Prostate gland (tissue), 2 donors: ENCODE data around the gene ZNF729. TPM values are rescaled to one million over a fixed set of nuclear protein-coding genes. Genes with fewer than 3 reads are reported as not detected.

ENCODE experiments used
- DNase-seq: peaks from one replicate; pipeline ENCODE4 v3.0.0-alpha.2; 2019; ENCODE audit warnings: low spot score
- H3K27ac ChIP-seq, 2 donors: fragments of 200-600 bp; sonication (generic); 2 replicates each; pipeline ENCODE4 v1.5.1; 2017 to 2019
- H3K27me3 ChIP-seq: fragments of 200-600 bp; sonication (generic); replicated peaks from 2 replicates; pipeline ENCODE4 v1.5.1; 2019; ENCODE audit not compliant: insufficient read depth
- H3K36me3 ChIP-seq, 2 donors: fragments of 200-600 bp; sonication (generic); 1 replicate in 1 of 2; 2 replicates in 1 of 2; pipeline versions ENCODE4 v1.5.1 to v1.8.1; 2017 to 2019
- H3K4me1 ChIP-seq: fragments of 200-600 bp; sonication (generic); replicated peaks from 2 replicates; pipeline ENCODE4 v1.5.1; 2019
- H3K4me3 ChIP-seq, 2 donors: fragments of 200-600 bp; sonication (generic); 2 replicates each; pipeline ENCODE4 v1.5.1; 2017 to 2019
- H3K9me3 ChIP-seq: fragments of 200-600 bp; sonication (generic); 2 replicates; pipeline ENCODE4 v1.5.1; 2017
- POLR2A ChIP-seq: fragments of 450-650 bp; IDR thresholded peaks from one replicate; pipeline ENCODE4 v1.6.1; 2016; ENCODE audit warnings: antibody characterized with exemption, mild to moderate bottlenecking
- POLR2AphosphoS5 ChIP-seq: sonication (generic); formaldehyde crosslinking; IDR thresholded peaks from one replicate; pipeline ENCODE4 v1.6.1; 2017; ENCODE audit warnings: antibody characterized with exemption
- WGBS: methylation state at CpG from one replicate; pipeline ENCODE4 v1.1.5; 2018; 5-methylcytosine and 5-hydroxymethylcytosine counted together
- intact Hi-C: fragments of 100-400 bp; cut with DNase I; formaldehyde crosslinking; loops from one replicate; pipeline ENCODE4 v1.14.2; 2022
- small RNA-seq, 2 donors: library from RNA; depleted of rRNA; stranded (forward); fragments of <200 nt; gene quantifications; one replicate each; pipeline ENCODE3, GENCODE V24; 2016
- total RNA-seq, 2 donors: library from RNA; depleted of rRNA; stranded (reverse); fragments of >200 nt; gene quantifications; one replicate each; pipeline ENCODE4 v1.1.0, GENCODE V29; 2016
- TF ChIP-seq, protein P1 (sequence below), 4 experiments: fragments of 200-600 bp in 2 of 4; fragments of 450-650 bp in 2 of 4; sonication (generic) in 2 of 4; IDR thresholded peaks; 1 replicate in 3 of 4; 2 replicates in 1 of 4; pipeline ENCODE4 v1.5.1; 2016 to 2019; ENCODE audit warnings: antibody characterized with exemption in 4 of 4, mild to moderate bottlenecking in 2 of 4, moderate library complexity in 2 of 4

The ZNF729 gene
- total RNA-seq, 2 donors from 2014 or later: 1.6 TPM; not detected in 1

DNA sequence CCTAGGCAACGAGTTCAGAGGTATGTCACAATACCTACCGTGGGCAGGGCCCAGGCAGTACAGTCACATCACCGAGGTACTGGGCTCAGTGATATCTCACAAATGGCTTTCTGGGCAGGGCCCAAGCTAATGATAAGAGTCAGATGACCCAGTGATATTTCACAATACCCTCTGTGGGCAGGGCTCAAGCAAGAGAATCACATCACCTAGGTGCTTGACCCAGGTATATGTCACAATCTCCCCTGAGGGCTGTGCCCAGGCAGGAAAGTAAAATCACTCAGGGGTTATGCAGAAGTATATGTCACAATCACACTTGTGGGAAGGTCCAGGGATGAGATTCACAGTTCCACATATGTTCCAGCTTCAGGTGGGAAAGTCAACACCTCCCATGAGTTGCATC lies 45.3 kb downstream of the ZNF729 start:
- Histone ChIP-seq H3K4me1 (no peaks in the 10 kb centered on the region), H3K27ac (no peak overlapping the region), H3K27me3 (no peaks in the 10 kb centered on the region), H3K36me3 (no peaks in the 10 kb centered on the region), H3K9me3 (no peaks in the 10 kb centered on the region), H3K4me3 (no peak overlapping the region)
- DNase-seq: no peak
- TF ChIP-seq, protein P1, sequence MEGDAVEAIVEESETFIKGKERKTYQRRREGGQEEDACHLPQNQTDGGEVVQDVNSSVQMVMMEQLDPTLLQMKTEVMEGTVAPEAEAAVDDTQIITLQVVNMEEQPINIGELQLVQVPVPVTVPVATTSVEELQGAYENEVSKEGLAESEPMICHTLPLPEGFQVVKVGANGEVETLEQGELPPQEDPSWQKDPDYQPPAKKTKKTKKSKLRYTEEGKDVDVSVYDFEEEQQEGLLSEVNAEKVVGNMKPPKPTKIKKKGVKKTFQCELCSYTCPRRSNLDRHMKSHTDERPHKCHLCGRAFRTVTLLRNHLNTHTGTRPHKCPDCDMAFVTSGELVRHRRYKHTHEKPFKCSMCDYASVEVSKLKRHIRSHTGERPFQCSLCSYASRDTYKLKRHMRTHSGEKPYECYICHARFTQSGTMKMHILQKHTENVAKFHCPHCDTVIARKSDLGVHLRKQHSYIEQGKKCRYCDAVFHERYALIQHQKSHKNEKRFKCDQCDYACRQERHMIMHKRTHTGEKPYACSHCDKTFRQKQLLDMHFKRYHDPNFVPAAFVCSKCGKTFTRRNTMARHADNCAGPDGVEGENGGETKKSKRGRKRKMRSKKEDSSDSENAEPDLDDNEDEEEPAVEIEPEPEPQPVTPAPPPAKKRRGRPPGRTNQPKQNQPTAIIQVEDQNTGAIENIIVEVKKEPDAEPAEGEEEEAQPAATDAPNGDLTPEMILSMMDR (IDR thresholded peaks at IDR 0.05): no peak
- TF ChIP-seq POLR2A (no peak), POLR2AphosphoS5 (no peak)
- WGBS: 75% methylated on average over 3 of the region's 3 CpGs
- intact Hi-C loops: no loop called here

DNA sequence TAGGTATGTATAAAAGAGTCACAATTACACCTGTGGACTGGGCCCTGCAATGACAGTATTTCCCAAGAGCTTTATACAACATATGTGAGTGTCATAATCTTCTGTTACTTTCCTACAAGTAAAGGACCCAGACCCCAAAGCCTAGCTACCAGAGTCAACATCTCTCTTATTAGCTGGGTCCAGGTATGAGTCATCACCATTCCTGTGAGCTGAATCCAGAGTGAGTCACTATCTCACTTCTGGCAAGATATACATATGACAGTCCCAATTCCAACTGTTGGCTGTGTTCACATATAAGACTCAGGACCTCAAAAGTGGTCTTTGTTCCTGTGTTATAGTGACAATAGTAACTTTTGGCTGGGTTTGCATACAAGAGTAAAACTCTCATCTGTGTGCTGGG lies 46.7 kb downstream of the ZNF729 start:
- Histone ChIP-seq H3K4me3 (no peak overlapping the region), H3K36me3 (no peaks in the 10 kb centered on the region), H3K4me1 (no peaks in the 10 kb centered on the region), H3K27ac (no peak overlapping the region), H3K27me3 (no peaks in the 10 kb centered on the region), H3K9me3 (no peaks in the 10 kb centered on the region)
- DNase-seq: no peak
- intact Hi-C loops: no loop called here
- TF ChIP-seq POLR2AphosphoS5 (no peak), POLR2A (no peak)
- TF ChIP-seq, protein P1 (IDR thresholded peaks at IDR 0.05): no peak

DNA sequence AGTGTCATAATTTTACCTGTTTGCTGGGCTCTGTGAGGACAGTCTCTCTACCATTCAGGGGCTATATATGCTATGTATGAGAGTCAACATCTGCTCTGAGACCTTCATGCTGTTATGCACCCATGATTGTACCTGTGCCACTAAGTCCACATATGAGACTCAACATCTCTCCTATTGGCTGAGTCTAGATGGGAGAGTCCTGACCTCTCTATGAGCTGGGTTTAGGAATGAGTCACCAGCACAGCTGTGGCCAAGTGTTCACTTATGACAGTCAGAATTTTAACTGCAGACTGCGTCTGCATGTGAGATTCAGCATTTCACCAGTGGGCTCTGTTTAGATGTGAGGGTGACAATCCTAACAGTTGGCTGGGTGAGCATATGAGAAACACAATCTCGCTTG lies 49.5 kb downstream of the ZNF729 start:
- no peaks in the 10 kb centered on the region for H3K36me3 ChIP-seq
- no peaks in the 10 kb centered on the region for H3K9me3 ChIP-seq
- H3K27ac ChIP-seq: no peak overlapping the region
- no peaks in the 10 kb centered on the region for H3K4me1 ChIP-seq
- DNase-seq: no peak
- H3K27me3 ChIP-seq: no peaks in the 10 kb centered on the region
- intact Hi-C loops: no loop called here
- TF ChIP-seq POLR2A (no peak), POLR2AphosphoS5 (no peak)
- TF ChIP-seq, protein P1 (IDR thresholded peaks at IDR 0.05): no peak
- H3K4me3 ChIP-seq: no peak overlapping the region
- 87% methylated on average over 2 of the region's 2 CpGs for WGBS

DNA sequence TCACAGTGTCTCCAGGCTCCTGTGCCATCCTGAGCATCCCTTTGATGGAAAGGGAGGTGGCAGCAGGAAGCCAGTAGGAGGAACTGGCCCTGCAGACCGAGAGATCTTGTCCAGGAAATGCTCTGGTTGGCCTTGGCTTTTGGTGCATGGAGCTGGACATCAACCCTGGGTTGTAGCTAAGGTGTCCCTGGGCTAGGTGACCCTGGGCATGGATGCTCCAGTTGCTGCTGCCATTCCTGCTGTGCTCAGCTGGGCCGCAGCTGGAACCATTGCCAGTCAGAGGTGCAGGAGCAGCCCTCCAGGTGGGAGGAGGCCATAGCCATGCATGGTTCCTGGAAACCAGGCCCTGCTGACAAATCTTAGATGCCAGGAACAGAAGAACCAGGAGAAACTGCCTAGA lies 68.4 kb downstream of the ZNF729 start:
- WGBS: 81% methylated on average over 2 of the region's 2 CpGs
- no peak for DNase-seq
- H3K4me3 ChIP-seq: no peak overlapping the region
- intact Hi-C loops: no loop called here
- H3K4me1 ChIP-seq: no peaks in the 10 kb centered on the region
- no peaks in the 10 kb centered on the region for H3K27me3 ChIP-seq
- H3K36me3 ChIP-seq: no peaks in the 10 kb centered on the region
- TF ChIP-seq POLR2A: no peak
- TF ChIP-seq, protein P1 (IDR thresholded peaks at IDR 0.05): no peak
- TF ChIP-seq POLR2AphosphoS5: no peak
- no peak overlapping the region for H3K27ac ChIP-seq
- no peaks in the 10 kb centered on the region for H3K9me3 ChIP-seq

Small RNAs within 50 kb of the gene (small RNA-seq; reads per million reads assigned to genes)
- gene AC011494.1: 0 reads per million in 2 donors

Other genes with a start within 250 kb of the ZNF729 start
- gene ZNF257, start 234.0 kb upstream of the ZNF729 start, total RNA-seq: 1 to 10 TPM; 2.7 to 3.1 TPM
- 10 to 100 TPM in 1 of 2 donors, under 1 TPM in 1; 0.18 to 17.2 TPM for gene ZNF676, start 89.5 kb upstream of the ZNF729 start, total RNA-seq
- gene ZNF98, start 135.9 kb downstream of the ZNF729 start, total RNA-seq: 1 to 10 TPM in 1 of 2 donors, under 1 TPM in 1; 0.36 to 9.7 TPM